Spinal cord (tissue), 10 donors: ENCODE measurements around the gene DUSP10. TPM values are rescaled to one million over a fixed set of nuclear protein-coding genes. Genes with fewer than 3 reads are reported as not detected.

Experiments
- DNase-seq, 6 donors: peaks; one replicate each; pipeline versions ENCODE4 v3.0.0 to v3.0.0-alpha.2; 2013 to 2015; ENCODE audit warnings: low spot score in 6 of 6, low read depth in 4 of 6
- H3K27ac ChIP-seq: one replicate; pipeline ENCODE4 v1.5.1; 2013; ENCODE audit warnings: low read depth, low read length, control low read depth
- H3K27me3 ChIP-seq: one replicate; pipeline ENCODE4 v1.6.1; 2013; ENCODE audit warnings: low read length; ENCODE audit not compliant: control insufficient read depth, insufficient read depth
- H3K36me3 ChIP-seq: one replicate; pipeline ENCODE4 v1.6.1; 2013; ENCODE audit warnings: low read length; ENCODE audit not compliant: control insufficient read depth, insufficient read depth
- H3K4me1 ChIP-seq: one replicate; pipeline ENCODE4 v1.6.1; 2013; ENCODE audit warnings: low read length; ENCODE audit not compliant: control insufficient read depth, insufficient read depth
- H3K4me3 ChIP-seq: one replicate; pipeline ENCODE4 v1.5.1; 2013; ENCODE audit warnings: low read depth, low read length, control low read depth
- H3K9me3 ChIP-seq: one replicate; pipeline ENCODE4 v1.6.1; 2013; ENCODE audit warnings: low read length; ENCODE audit not compliant: control insufficient read depth, insufficient read depth
- whole genome bisulfite sequencing: methylation state at CpG from one replicate; pipeline ENCODE4 v1.1.5; 2013; ENCODE audit warnings: missing lambda C conversion rate; ENCODE audit not compliant: insufficient coverage; 5-methylcytosine and 5-hydroxymethylcytosine counted together
- polyA plus RNA-seq, 2 donors: library from polyadenylated mRNA; unstranded; fragments of 120-200 nt; gene quantifications; one replicate each; pipeline ENCODE4 v1.2.1, GENCODE V29; 2013; ENCODE audit not compliant: insufficient read length in 2 of 2
- total RNA-seq, 2 donors: library from RNA; depleted of rRNA in 1 of 2; stranded (reverse); fragments of 120-200 nt in 1 of 2; fragments of >200 nt in 1 of 2; gene quantifications; one replicate each; pipeline versions ENCODE4 v1.2.3 to v1.2.4, GENCODE V29; 2013 to 2014
- donor health status: healthy.

The DUSP10 gene
- total and polyA plus RNA-seq, 4 donors: 4.1 to 9.6 (median 5.7) TPM

DNA sequence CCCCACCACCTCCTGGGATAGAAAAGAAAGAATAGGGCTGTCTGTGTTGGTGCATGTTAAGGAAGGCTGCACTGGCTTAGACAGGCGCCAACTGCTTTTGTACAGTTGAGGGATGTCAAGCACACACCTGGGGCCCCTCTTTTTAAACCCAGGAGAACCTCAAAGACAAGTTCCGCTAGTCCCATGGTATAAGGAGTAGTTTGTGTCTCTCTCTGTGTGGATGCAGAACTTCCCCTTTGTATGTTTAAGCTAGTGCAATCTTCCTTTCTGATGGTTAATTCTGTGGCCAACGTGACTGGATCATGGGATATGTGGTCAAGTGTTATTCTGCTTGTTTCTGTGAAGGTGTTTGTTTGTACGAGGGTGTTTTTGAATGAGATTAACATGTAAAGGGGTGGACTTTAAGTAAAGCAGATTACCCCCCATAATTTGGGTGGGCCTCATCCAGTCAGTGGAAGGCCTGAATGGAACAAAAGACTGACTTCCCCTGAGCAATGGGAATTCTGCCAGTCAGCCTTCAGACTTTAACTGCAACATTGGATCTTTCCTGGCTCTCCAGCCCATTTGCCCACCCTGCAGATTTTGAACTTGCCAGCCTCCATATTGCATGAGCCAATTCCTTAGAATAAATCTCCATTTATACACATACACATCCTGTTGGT lies 9.5 kb upstream of the DUSP10 start:
- Histone ChIP-seq H3K36me3 (no peaks in the 10 kb centered on the region), H3K27me3 (no peaks in the 10 kb centered on the region), H3K27ac (no peak overlapping the region), H3K4me3 (no peak overlapping the region), H3K9me3 (no peaks in the 10 kb centered on the region), H3K4me1 (no peaks in the 10 kb centered on the region)
- 96% methylated on average over 3 of the region's 4 CpGs for WGBS
- DNase-seq: no peak

- H3K27me3 ChIP-seq: no peaks in the 10 kb centered on the region
- no peaks in the 10 kb centered on the region for H3K9me3 ChIP-seq
- no peaks in the 10 kb centered on the region for H3K36me3 ChIP-seq
- no peaks in the 10 kb centered on the region for H3K4me1 ChIP-seq
- H3K4me3 ChIP-seq: no peak overlapping the region
- no peak overlapping the region for H3K27ac ChIP-seq
- WGBS: no CpG with 5 or more reads among the region's 2 CpGs
- no peak for DNase-seq
These were observed 7.1 kb upstream of the DUSP10 start for GRCh38 chr1:221748981-221749380.

DNA sequence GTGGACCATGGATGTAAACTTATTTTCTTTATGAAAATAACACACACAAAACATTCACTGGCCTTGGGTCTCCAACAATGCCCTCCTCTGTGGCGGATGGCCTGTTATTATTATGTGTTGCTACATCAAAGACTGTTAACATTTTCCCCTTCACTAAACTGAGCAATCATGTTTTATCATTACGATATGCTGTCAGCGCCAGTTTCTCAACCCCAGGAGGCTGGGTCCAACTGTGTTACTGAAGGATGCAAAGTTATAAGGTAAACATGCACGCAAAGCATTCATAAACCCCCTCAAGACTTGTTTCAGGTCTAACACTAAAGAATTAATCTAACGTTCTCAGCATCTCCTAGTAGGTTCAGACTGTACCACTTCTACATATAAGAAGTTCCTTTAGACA lies 6.0 kb upstream of the DUSP10 start:
- no CpG with 5 or more reads among the region's 5 CpGs for WGBS
- Histone ChIP-seq H3K36me3 (no peaks in the 10 kb centered on the region), H3K9me3 (no peaks in the 10 kb centered on the region), H3K4me3 (no peak overlapping the region), H3K27ac (no peak overlapping the region), H3K27me3 (no peaks in the 10 kb centered on the region), H3K4me1 (peaks cover 4% of the 10 kb centered on the region)
- DNase-seq: peak in 1 of 6 donors; percentile 19

GRCh38 chr1:221743416-221744208 lies 1.7 kb upstream of the DUSP10 start:
- Histone ChIP-seq H3K4me1 (peaks cover 32% of the 10 kb centered on the region), H3K27me3 (peaks cover 6% of the 10 kb centered on the region), H3K36me3 (no peaks in the 10 kb centered on the region), H3K9me3 (no peaks in the 10 kb centered on the region), H3K27ac (no peak overlapping the region), H3K4me3 (peak overlapping the region; percentile 53)
- DNase-seq: peak in 1 of 6 donors; percentile 17
- 22% methylated on average over 12 of the region's 16 CpGs for WGBS

GRCh38 chr1:221742555-221743415 lies 896 bp upstream of the DUSP10 start:
- no peaks in the 10 kb centered on the region for H3K36me3 ChIP-seq
- H3K4me1 ChIP-seq: peaks cover 32% of the 10 kb centered on the region
- under 1% methylated on average over 98 of the region's 98 CpGs for WGBS
- peaks cover 6% of the 10 kb centered on the region for H3K27me3 ChIP-seq
- no peaks in the 10 kb centered on the region for H3K9me3 ChIP-seq
- DNase-seq: peak in 3 of 6 donors; percentile 20 to 67 (median 51)
- H3K27ac ChIP-seq: peak overlapping the region; percentile 96
- peak overlapping the region; percentile 84 for H3K4me3 ChIP-seq

DNA sequence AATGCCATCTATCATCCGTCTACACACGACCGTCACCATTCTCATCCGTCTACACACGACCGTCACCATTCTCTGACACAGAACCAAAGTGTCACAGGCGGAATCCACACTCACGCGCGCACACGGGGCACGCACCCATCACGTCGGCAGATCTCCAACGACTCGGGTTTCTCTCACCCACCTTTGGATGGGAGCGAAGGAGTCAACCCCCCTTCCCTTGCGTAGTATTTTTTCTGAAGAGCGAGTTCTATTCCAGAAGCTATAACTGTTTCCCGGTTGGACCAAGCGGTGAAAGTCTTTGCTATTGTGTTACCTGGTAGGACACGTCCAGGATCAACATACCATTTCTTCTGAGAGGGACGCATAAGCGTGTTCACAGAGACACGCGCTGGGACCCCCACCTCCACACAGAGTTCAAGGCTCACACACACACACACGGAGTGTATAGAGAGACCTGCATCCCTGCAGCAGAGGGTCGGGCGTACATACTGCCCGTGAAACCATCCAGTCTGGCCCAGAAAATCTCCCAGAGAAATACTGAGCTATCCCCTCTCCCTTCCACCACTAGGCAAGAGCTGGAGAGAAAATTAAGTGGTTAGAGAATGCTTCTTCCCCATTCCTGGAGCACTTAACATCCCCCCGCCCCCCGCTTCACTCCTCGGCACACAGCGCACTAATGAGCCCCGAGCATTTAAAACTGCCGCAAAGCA lies 741 bp downstream of the DUSP10 start:
- DNase-seq: peak in 1 of 6 donors; percentile 76
- peaks cover 32% of the 10 kb centered on the region for H3K4me1 ChIP-seq
- 1% methylated on average over 29 of the region's 36 CpGs for WGBS
- peak overlapping the region; percentile 84 for H3K4me3 ChIP-seq
- H3K9me3 ChIP-seq: no peaks in the 10 kb centered on the region
- peak overlapping the region; percentile 93 for H3K27ac ChIP-seq
- H3K36me3 ChIP-seq: no peaks in the 10 kb centered on the region
- peaks cover 6% of the 10 kb centered on the region for H3K27me3 ChIP-seq

DNA sequence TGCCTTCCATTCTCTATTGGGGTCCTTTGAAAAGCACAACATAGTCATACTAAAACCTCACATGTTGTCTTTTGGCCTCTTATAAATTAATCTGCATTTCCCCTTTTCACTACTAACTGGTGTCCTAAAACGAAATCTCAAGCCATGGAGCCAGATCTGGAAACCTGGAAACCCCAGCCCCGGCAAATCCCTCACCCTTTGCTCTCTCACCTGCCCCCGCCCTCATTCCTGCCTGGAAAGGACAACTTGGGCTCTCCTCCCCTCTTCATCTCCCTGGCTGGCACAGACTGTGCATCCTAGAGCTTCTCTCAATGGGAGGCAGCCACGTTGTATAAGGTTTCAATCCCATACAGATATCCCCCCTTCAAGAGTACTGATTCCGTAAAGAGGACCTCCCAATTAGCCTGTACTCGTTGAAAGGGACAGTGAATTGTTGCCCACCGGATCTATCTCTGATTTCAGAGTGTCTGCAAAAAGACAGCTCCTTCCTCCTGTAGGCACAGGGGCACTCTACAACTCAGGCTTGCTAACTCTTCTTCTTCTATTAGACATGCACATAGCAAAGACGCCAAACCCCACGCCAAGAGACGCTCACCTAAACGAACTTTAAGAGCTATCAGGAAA lies 1.4 kb downstream of the DUSP10 start:
- Histone ChIP-seq H3K27ac (no peak overlapping the region), H3K9me3 (no peaks in the 10 kb centered on the region), H3K36me3 (no peaks in the 10 kb centered on the region), H3K4me3 (peak overlapping the region; percentile 84), H3K27me3 (peaks cover 6% of the 10 kb centered on the region), H3K4me1 (peaks cover 32% of the 10 kb centered on the region)
- peak in 3 of 6 donors; percentile 4 to 42 (median 25) for DNase-seq
- WGBS: 15% methylated on average over 11 of the region's 11 CpGs

DNA sequence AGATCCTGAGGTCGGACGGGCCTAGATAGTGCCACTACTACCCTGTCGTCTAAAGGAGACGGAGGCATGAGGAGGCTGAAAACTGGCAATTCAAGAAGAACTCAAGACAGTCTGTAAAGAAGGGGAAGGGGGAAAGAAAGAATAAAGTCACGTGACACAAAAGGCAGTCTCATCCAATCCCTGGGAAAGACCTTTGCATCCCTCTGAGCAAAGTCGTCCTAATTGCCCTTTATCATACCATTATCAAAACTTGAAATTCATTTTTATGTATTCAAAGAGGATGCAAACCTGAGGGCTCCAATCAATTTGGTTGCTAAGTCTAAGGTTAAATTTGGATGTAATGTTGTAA lies 2.2 kb downstream of the DUSP10 start:
- DNase-seq: no peak
- no peak overlapping the region for H3K27ac ChIP-seq
- no peaks in the 10 kb centered on the region for H3K9me3 ChIP-seq
- peaks cover 32% of the 10 kb centered on the region for H3K4me1 ChIP-seq
- H3K27me3 ChIP-seq: peaks cover 6% of the 10 kb centered on the region
- no peaks in the 10 kb centered on the region for H3K36me3 ChIP-seq
- WGBS: 78% methylated on average over 4 of the region's 6 CpGs
- H3K4me3 ChIP-seq: no peak overlapping the region
